Activated T-cell treated with anti-CD3 and anti-CD28 coated beads, Interleukin-2, amount 50 U/mL, for 4 hours (primary cell): ENCODE measurements around the gene SCN1A. TPM values are rescaled to one million over a fixed set of nuclear protein-coding genes. Genes with fewer than 3 reads are reported as not detected.
"Not testable (repeated sequence)": the region's sequence is repeated elsewhere in the genome, so short reads cannot be mapped to it uniquely, and the experiment has no call there.

Source experiments
- ATAC-seq, 2 donors: fragments of 200-7000 bp; cut with Tn5 transposase; one replicate each; pipeline ENCODE4 v1.10.0; 2021
- DNase-seq: peaks from one replicate; pipeline ENCODE4 v3.0.0-alpha.2; 2020
- H3K27me3 Mint-ChIP-seq: one replicate; pipeline ENCODE4 v1.8.0; 2021; ENCODE audit warnings: low read depth, mixed read lengths
- H3K36me3 Mint-ChIP-seq: one replicate; pipeline ENCODE4 v1.8.0; 2022; ENCODE audit warnings: mixed read lengths; ENCODE audit not compliant: insufficient read depth
- H3K4me1 Mint-ChIP-seq: one replicate; pipeline ENCODE4 v1.8.0; 2021; ENCODE audit warnings: low read depth, mixed read lengths
- H3K4me3 Mint-ChIP-seq: one replicate; pipeline ENCODE4 v1.8.0; 2021; ENCODE audit warnings: mild to moderate bottlenecking, moderate library complexity, mixed read lengths
- H3K9me3 Mint-ChIP-seq: one replicate; pipeline ENCODE4 v1.8.0; 2021; ENCODE audit warnings: mixed read lengths
- total RNA-seq, 3 donors: library from RNA; stranded (reverse); gene quantifications; one replicate each; pipeline ENCODE4 v1.2.1, GENCODE V29; 2021

Gene SCN1A
- total RNA-seq, 3 donors from 2014 or later, result not detected

DNA sequence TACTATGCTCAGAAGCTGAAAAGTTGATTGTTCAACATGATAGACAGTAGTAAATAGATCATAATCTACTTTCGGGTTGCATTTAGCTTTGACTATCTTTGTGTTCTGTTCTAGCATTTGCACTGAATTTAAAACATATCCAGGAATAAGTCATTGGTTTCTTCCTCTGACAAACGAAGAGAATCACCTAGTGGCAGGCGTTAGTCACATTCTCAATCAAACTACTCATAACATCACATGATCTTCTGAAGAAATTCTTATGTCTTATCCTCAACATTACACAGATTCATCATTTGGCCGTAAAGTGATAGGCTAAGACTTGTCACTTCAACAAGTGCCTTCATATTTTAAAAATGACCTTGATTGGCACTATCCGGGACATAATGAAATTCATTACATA is 110.6 kb downstream of the SCN1A start:
- Mint-ChIP-seq H3K36me3 (no peaks in the 10 kb centered on the region), H3K9me3 (no peaks in the 10 kb centered on the region), H3K27me3 (peaks cover 5% of the 10 kb centered on the region), H3K4me1 (no peaks in the 10 kb centered on the region), H3K4me3 (no peak overlapping the region)
- DNase-seq, result no peak
- ATAC-seq, result no peak

GRCh38 chr2:166013878-166014277 is 113.9 kb downstream of the SCN1A start:
- no peak for DNase-seq
- H3K27me3 Mint-ChIP-seq, result no peaks in the 10 kb centered on the region

GRCh38 chr2:166011660-166012059 is 116.2 kb downstream of the SCN1A start:
- Mint-ChIP-seq H3K4me1 (no peaks in the 10 kb centered on the region), H3K9me3 (no peaks in the 10 kb centered on the region), H3K36me3 (no peaks in the 10 kb centered on the region), H3K4me3 (no peak overlapping the region), H3K27me3 (peaks cover 2% of the 10 kb centered on the region)
- ATAC-seq, result no peak
- DNase-seq, result no peak

More at GRCh38 chr2:166013878-166014277, 113.9 kb downstream of the SCN1A start:
- no peak for ATAC-seq
- no peak overlapping the region for H3K4me3 Mint-ChIP-seq
- no peaks in the 10 kb centered on the region for H3K4me1 Mint-ChIP-seq
- no peaks in the 10 kb centered on the region for H3K36me3 Mint-ChIP-seq
- no peaks in the 10 kb centered on the region for H3K9me3 Mint-ChIP-seq

- DNase-seq (no peak), ATAC-seq (no peak)
- Mint-ChIP-seq H3K36me3 (no peaks in the 10 kb centered on the region), H3K4me3 (no peak overlapping the region), H3K9me3 (no peaks in the 10 kb centered on the region), H3K27me3 (peaks cover 6% of the 10 kb centered on the region), H3K4me1 (no peaks in the 10 kb centered on the region)
Observed at GRCh38 chr2:166000401-166000800, 127.4 kb downstream of the SCN1A start.

GRCh38 chr2:165990846-165991245 is 137.0 kb downstream of the SCN1A start:
- Mint-ChIP-seq H3K4me1 (no peaks in the 10 kb centered on the region), H3K27me3 (peaks cover 6% of the 10 kb centered on the region), H3K4me3 (no peak overlapping the region), H3K36me3 (no peaks in the 10 kb centered on the region), H3K9me3 (no peaks in the 10 kb centered on the region)
- no peak for ATAC-seq
- no peak for DNase-seq

GRCh38 chr2:165989851-165990250 is 138.0 kb downstream of the SCN1A start:
- H3K4me3 Mint-ChIP-seq, result no peak overlapping the region
- H3K36me3 Mint-ChIP-seq, result no peaks in the 10 kb centered on the region
- H3K4me1 Mint-ChIP-seq, result no peaks in the 10 kb centered on the region
- peaks cover 6% of the 10 kb centered on the region for H3K27me3 Mint-ChIP-seq
- H3K9me3 Mint-ChIP-seq, result no peaks in the 10 kb centered on the region
- DNase-seq (no peak), ATAC-seq (no peak)

DNA sequence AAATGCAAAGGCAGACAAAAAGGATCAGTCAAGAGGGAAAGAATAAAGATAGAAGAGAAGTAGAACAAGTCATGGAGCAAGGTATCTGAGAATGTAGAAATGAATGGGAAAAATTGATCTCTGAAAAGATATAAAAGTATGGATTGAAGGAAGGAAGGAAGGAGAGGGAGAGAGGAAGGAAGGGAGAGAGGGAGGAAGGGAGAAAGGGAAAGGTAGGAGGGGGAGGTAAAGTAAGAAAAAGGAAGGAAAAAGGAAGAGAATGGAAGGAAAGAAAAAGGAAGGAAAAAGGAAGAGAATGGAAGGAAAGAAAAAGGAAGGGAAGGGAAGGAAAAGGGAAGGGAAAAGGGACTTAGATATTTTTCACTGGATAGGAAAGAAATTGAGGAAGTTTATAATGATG is 142.7 kb downstream of the SCN1A start:
- H3K9me3 Mint-ChIP-seq, result no peaks in the 10 kb centered on the region
- H3K36me3 Mint-ChIP-seq, result no peaks in the 10 kb centered on the region
- no peak overlapping the region for H3K4me3 Mint-ChIP-seq
- no peak for DNase-seq
- no peaks in the 10 kb centered on the region for H3K4me1 Mint-ChIP-seq
- H3K27me3 Mint-ChIP-seq, result peaks cover 17% of the 10 kb centered on the region
- no peak for ATAC-seq

DNA sequence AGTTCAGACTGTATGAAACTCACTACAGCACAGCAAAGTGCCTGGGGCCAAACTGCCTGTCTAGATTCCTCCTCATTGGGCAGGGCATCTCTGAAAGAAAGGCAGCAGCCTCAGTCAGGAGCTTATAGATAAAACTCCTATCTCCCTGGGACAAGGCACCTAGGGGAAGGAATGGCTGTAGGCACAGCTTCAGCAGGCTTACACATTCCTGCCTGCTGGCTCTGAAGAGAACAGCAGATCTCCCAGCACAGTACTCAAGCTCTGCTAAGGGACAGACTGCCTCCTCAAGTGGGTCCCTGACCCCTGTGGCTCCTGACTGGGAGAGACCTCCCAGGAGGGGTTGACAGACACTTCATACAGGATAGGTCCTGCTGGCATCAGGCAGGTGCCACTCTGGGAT is 155.7 kb downstream of the SCN1A start:
- H3K36me3 Mint-ChIP-seq, DNase-seq: not testable (repeated sequence)

DNA sequence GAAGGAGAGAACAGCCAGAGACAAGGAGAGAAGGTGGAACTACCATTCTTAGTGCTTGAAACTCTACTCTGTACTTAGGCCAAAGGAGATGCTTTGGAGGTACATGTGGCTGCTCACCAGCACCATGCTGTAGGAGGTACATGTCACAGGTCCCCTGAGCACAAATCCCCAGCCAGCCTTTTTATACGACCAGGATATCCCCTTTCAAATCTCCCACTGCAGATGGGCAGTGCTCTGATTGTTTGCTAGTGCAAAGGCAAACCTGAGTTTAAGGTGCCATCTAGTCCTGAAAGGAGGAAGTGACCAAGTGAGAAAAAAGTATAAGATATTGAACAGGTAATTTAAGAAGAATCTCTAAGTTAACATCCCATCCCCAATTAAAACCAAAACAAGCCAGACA is 157.2 kb downstream of the SCN1A start:
- no peaks in the 10 kb centered on the region for H3K4me1 Mint-ChIP-seq
- ATAC-seq, result no peak
- no peaks in the 10 kb centered on the region for H3K9me3 Mint-ChIP-seq
- no peaks in the 10 kb centered on the region for H3K36me3 Mint-ChIP-seq
- DNase-seq, result no peak
- H3K4me3 Mint-ChIP-seq, result no peak overlapping the region
- H3K27me3 Mint-ChIP-seq, result peaks cover 17% of the 10 kb centered on the region

More for the DNA sequence above, 155.7 kb downstream of the SCN1A start:
- not testable (repeated sequence) for H3K4me1 Mint-ChIP-seq, H3K9me3 Mint-ChIP-seq, H3K4me3 Mint-ChIP-seq, ATAC-seq
- H3K27me3 Mint-ChIP-seq, result peaks cover 13% of the 10 kb centered on the region

DNA sequence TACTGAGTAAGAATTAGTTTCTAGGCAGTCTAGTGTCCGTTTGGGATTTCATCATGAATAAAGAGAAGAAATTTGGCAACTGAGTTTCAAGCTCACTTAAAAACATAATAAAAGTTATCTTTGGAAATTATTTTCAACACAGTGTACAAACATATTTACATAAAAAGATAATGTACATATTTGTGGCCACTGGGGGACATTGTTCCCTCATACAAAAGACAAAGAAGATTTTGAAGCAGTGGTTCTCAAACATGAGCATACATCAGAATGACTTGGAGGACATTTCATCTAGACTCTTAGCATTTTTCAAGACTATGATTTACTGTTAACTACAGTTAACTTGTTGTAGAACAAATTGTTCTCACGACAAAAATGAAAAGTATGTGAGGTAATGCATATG is 158.6 kb downstream of the SCN1A start:
- DNase-seq (no peak), ATAC-seq (no peak)
- H3K9me3 Mint-ChIP-seq, result no peaks in the 10 kb centered on the region
- no peaks in the 10 kb centered on the region for H3K36me3 Mint-ChIP-seq
- no peak overlapping the region for H3K4me3 Mint-ChIP-seq
- H3K27me3 Mint-ChIP-seq, result peaks cover 15% of the 10 kb centered on the region
- no peaks in the 10 kb centered on the region for H3K4me1 Mint-ChIP-seq

- H3K36me3 Mint-ChIP-seq, result no peaks in the 10 kb centered on the region
- DNase-seq, result no peak
- H3K27me3 Mint-ChIP-seq, result peaks cover 14% of the 10 kb centered on the region
- H3K4me1 Mint-ChIP-seq, result no peaks in the 10 kb centered on the region
- ATAC-seq, result no peak
- no peak overlapping the region for H3K4me3 Mint-ChIP-seq
- no peaks in the 10 kb centered on the region for H3K9me3 Mint-ChIP-seq
Observed at GRCh38 chr2:165967746-165968145, 160.1 kb downstream of the SCN1A start.

GRCh38 chr2:165961818-165962217 is 166.0 kb downstream of the SCN1A start:
- Mint-ChIP-seq H3K36me3 (no peaks in the 10 kb centered on the region), H3K27me3 (peaks cover 4% of the 10 kb centered on the region), H3K4me3 (no peak overlapping the region), H3K4me1 (no peaks in the 10 kb centered on the region), H3K9me3 (no peaks in the 10 kb centered on the region)
- no peak for DNase-seq
- no peak for ATAC-seq

DNA sequence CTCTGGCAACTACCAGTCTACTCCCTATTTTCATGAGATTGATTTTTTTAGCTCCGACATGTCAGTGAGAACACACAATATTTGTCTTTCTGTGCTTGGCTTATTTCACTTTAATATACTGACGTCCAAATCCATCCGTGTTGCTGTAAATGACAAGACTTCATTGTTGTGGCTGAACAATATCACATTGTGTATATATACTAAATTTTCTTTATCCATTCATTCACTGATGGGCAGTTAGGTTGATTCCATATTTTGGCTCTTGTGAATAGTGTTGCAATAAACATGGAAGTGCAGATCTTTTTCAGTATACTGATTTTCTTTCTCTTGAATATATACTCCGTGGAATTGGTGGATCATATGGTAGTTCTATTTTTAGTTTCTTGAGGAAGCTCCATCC is 168.4 kb downstream of the SCN1A start:
- ATAC-seq, result no peak
- no peaks in the 10 kb centered on the region for H3K9me3 Mint-ChIP-seq
- no peaks in the 10 kb centered on the region for H3K36me3 Mint-ChIP-seq
- peaks cover 13% of the 10 kb centered on the region for H3K4me1 Mint-ChIP-seq
- H3K27me3 Mint-ChIP-seq, result no peaks in the 10 kb centered on the region
- H3K4me3 Mint-ChIP-seq, result no peak overlapping the region
- no peak for DNase-seq

GRCh38 chr2:165958313-165958960 is 169.4 kb downstream of the SCN1A start:
- Mint-ChIP-seq H3K27me3 (no peaks in the 10 kb centered on the region), H3K4me3 (no peak overlapping the region), H3K4me1 (peaks cover 13% of the 10 kb centered on the region), H3K9me3 (no peaks in the 10 kb centered on the region), H3K36me3 (no peaks in the 10 kb centered on the region)
- DNase-seq (no peak), ATAC-seq (no peak)

DNA sequence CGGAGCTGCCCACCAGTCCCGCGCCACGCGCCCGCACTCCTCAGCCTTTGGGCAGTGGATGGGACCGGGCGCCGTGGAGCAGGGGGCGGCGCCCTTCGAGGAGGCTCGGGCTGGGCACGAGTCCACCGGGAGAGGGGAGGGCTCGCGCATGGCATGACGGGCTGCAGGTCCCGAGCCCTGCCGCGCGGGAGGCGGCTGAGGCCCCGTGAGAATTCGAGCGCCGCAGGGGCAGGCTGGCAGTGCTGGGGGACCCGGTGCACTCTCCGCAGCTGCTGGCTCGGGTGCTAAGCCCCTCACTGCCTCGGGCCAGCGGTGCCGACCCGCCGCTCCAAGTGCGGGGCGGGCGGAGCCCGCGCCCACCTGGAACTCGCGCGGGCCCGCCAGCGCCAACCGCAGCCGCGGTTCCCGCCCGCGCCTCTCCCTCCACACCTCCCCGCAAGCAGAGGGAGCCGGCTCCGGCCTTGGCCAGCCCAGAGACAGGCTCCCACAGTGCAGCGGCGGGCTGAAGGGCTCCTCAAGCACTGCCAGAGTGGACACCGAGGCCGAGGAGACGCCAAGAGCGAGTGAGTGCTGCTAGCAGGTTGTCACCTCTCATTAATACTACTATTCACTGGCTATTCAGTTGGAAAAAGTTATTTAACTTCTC is 170.7 kb downstream of the SCN1A start:
- DNase-seq (no peak), ATAC-seq (no peak)
- H3K4me1 Mint-ChIP-seq, result peaks cover 13% of the 10 kb centered on the region
- H3K9me3 Mint-ChIP-seq, result no peaks in the 10 kb centered on the region
- no peaks in the 10 kb centered on the region for H3K27me3 Mint-ChIP-seq
- no peak overlapping the region for H3K4me3 Mint-ChIP-seq
- no peaks in the 10 kb centered on the region for H3K36me3 Mint-ChIP-seq
